K562 (cell line): ENCODE data around the gene SNX15. TPM values are rescaled to one million over a fixed set of nuclear protein-coding genes. Genes with fewer than 3 reads are reported as not detected.

Experiments
- CBX8 ChIP-seq: fragments of 200-600 bp; sonication (generic); IDR thresholded peaks from 2 replicates; pipeline ENCODE4 v1.6.1; 2012; ENCODE audit warnings: borderline replicate concordance, mixed run types, low read depth, mild to moderate bottlenecking, moderate library complexity, mixed read lengths, low read length, control low read depth, inconsistent platforms; ENCODE audit not compliant: poor library complexity, severe bottlenecking; ENCODE audit errors: extremely low read depth
- E2F3 ChIP-seq: fragments of 250-450 bp; sonication (Bioruptor Pico); IDR thresholded peaks from 2 replicates; pipeline ENCODE4 v1.4.0; 2020; ENCODE audit warnings: mild to moderate bottlenecking
- EZH2 ChIP-seq: IDR thresholded peaks from 2 replicates; pipeline ENCODE4 v1.6.1; 2012; ENCODE audit warnings: low read depth, mild to moderate bottlenecking, inconsistent platforms, low read length, borderline replicate concordance
- FIP1L1 ChIP-seq: fragments of 200-400 bp; formaldehyde crosslinking; IDR thresholded peaks from 2 replicates; pipeline ENCODE4 v1.6.1; 2018; ENCODE audit warnings: mild to moderate bottlenecking, low read depth, low read length; ENCODE audit not compliant: poor library complexity, severe bottlenecking
- FOXK2 ChIP-seq, 2 experiments: fragments of 450-650 bp; IDR thresholded peaks in 1 of 2; conservative IDR thresholded peaks in 1 of 2; 2 replicates each; pipeline ENCODE4 v1.6.1; 2016; ENCODE audit warnings: low read depth in 2 of 2, mild to moderate bottlenecking in 1 of 2
- GTF2A2 ChIP-seq: IDR thresholded peaks from 2 replicates; pipeline ENCODE4 v1.6.1; 2016; ENCODE audit warnings: mild to moderate bottlenecking, missing genetic modification characterization, missing compliant biosample characterization
- GTF2E2 ChIP-seq: fragments of 200-800 bp; sonication (Bioruptor generic); IDR thresholded peaks from 2 replicates; pipeline ENCODE4 v1.6.1; 2016; ENCODE audit warnings: missing genetic modification characterization, missing compliant biosample characterization
- JUN ChIP-seq, 2 experiments: sonication (generic) in 1 of 2; formaldehyde crosslinking in 1 of 2; IDR thresholded peaks; 2 replicates each; pipeline versions ENCODE4 v1.6.1 to v1.8.0; 2012 to 2022; ENCODE audit warnings: borderline replicate concordance in 2 of 2, mild to moderate bottlenecking in 2 of 2, improper control_type of control experiment in 1 of 2, low read depth in 1 of 2, low read length in 1 of 2, missing genetic modification reagents in 1 of 2
- JUND ChIP-seq, 2 experiments: IDR thresholded peaks; 2 replicates in 1 of 2; 3 replicates in 1 of 2; pipeline ENCODE4 v1.6.1; 2011; ENCODE audit warnings: borderline replicate concordance in 2 of 2, low read depth in 2 of 2, low read length in 2 of 2, improper control_type of control experiment in 1 of 2, missing biosample characterization in 1 of 2, missing genetic modification characterization in 1 of 2, missing genetic modification reagents in 1 of 2
- MAFF ChIP-seq: IDR thresholded peaks from 2 replicates; pipeline ENCODE4 v1.6.1; 2012; ENCODE audit warnings: low read length, improper control_type of control experiment
- MXI1 ChIP-seq: IDR thresholded peaks from 2 replicates; pipeline ENCODE4 v1.6.1; 2011; ENCODE audit warnings: low read depth, mild to moderate bottlenecking, improper control_type of control experiment, low read length
- NFIX ChIP-seq: fragments of 250-450 bp; sonication (Bioruptor Pico); IDR thresholded peaks from 2 replicates; pipeline ENCODE4 v1.4.0; 2020; ENCODE audit warnings: low read depth, mild to moderate bottlenecking, moderate library complexity
- NFYB ChIP-seq: IDR thresholded peaks from 2 replicates; pipeline ENCODE4 v1.6.1; 2011; ENCODE audit warnings: mild to moderate bottlenecking, moderate library complexity; ENCODE audit not compliant: insufficient read length; ENCODE audit errors: extremely low read depth
- POLR3G ChIP-seq: IDR thresholded peaks from 2 replicates; pipeline ENCODE4 v1.6.1; 2011; ENCODE audit not compliant: insufficient read length, insufficient replicate concordance; ENCODE audit errors: extremely low read depth
- SAP30 ChIP-seq: fragments of 200-600 bp; sonication (generic); IDR thresholded peaks from 2 replicates; pipeline ENCODE4 v1.6.1; 2012; ENCODE audit warnings: borderline replicate concordance, low read depth, mild to moderate bottlenecking, moderate library complexity, low read length, control low read depth, inconsistent platforms; ENCODE audit not compliant: insufficient read depth, poor library complexity, severe bottlenecking
- XRCC3 ChIP-seq: fragments of 450-650 bp; IDR thresholded peaks from 2 replicates; pipeline ENCODE4 v1.6.1; 2017; ENCODE audit warnings: mild to moderate bottlenecking, moderate library complexity
- YY1 ChIP-seq, 3 experiments: IDR thresholded peaks; 2 replicates each; pipeline ENCODE4 v1.6.1; 2011; ENCODE audit warnings: low read length in 2 of 3, mild to moderate bottlenecking in 2 of 3, moderate library complexity in 2 of 3, borderline replicate concordance in 1 of 3, control low read depth in 1 of 3, low read depth in 1 of 3; ENCODE audit not compliant: insufficient read depth in 3 of 3, insufficient replicate concordance in 2 of 3, control insufficient read depth in 1 of 3, insufficient read length in 1 of 3; ENCODE audit errors: extremely low read depth in 1 of 3
- ZC3H8 ChIP-seq: fragments of 450-650 bp; IDR thresholded peaks from 2 replicates; pipeline ENCODE4 v1.6.1; 2017
- ZKSCAN1 ChIP-seq: fragments of 150-350 bp; IDR thresholded peaks from 2 replicates; pipeline ENCODE4 v1.6.1; 2016; ENCODE audit warnings: low read depth, low read length
- ZNF197 ChIP-seq: fragments of 200-800 bp; sonication (Bioruptor generic); IDR thresholded peaks from 2 replicates; pipeline ENCODE4 v1.6.1; 2016; ENCODE audit warnings: low read depth, missing genetic modification characterization, missing compliant biosample characterization
- polyA plus RNA-seq, 8 experiments: library from polyadenylated mRNA; depleted of rRNA in 4 of 8; stranded (reverse) in 5 of 8; unstranded in 3 of 8; fragments of >200 nt; fragmentation: Nextera tagmentation in 2 of 8; fragmentation: Illumina TruSeq in 1 of 8; extraction: Ambion mirVana in 2 of 8; extraction: Trizol in 1 of 8; gene quantifications; 2 replicates each; pipeline versions ENCODE4 v1.2.1 to v1.2.3, GENCODE V29; 2011 to 2014; ENCODE audit warnings: inconsistent platforms in 1 of 8, missing spikeins in 1 of 8
- total RNA-seq, 7 experiments: library from RNA; depleted of rRNA in 6 of 7; stranded (reverse); fragments of >200 nt in 6 of 7; fragmentation: Illumina TruSeq in 2 of 7; extraction: Trizol in 2 of 7; gene quantifications; 2 replicates each; pipeline versions ENCODE4 v1.2.1 to v1.2.3, GENCODE V29; 2011 to 2021; ENCODE audit warnings: low replicate concordance in 1 of 7
- TF ChIP-seq, protein P1 (sequence below): sonication (generic); formaldehyde crosslinking; IDR thresholded peaks from 2 replicates; pipeline ENCODE4 v1.8.0; 2022; ENCODE audit warnings: mild to moderate bottlenecking, missing genetic modification reagents

Gene SNX15
- total and polyA plus RNA-seq, 9 of the 15 experiments (the other 6 are each of a cell fraction or from before 2014, with no cell fraction given), result 1.8 to 27.8 (median 15.2) TPM

DNA sequence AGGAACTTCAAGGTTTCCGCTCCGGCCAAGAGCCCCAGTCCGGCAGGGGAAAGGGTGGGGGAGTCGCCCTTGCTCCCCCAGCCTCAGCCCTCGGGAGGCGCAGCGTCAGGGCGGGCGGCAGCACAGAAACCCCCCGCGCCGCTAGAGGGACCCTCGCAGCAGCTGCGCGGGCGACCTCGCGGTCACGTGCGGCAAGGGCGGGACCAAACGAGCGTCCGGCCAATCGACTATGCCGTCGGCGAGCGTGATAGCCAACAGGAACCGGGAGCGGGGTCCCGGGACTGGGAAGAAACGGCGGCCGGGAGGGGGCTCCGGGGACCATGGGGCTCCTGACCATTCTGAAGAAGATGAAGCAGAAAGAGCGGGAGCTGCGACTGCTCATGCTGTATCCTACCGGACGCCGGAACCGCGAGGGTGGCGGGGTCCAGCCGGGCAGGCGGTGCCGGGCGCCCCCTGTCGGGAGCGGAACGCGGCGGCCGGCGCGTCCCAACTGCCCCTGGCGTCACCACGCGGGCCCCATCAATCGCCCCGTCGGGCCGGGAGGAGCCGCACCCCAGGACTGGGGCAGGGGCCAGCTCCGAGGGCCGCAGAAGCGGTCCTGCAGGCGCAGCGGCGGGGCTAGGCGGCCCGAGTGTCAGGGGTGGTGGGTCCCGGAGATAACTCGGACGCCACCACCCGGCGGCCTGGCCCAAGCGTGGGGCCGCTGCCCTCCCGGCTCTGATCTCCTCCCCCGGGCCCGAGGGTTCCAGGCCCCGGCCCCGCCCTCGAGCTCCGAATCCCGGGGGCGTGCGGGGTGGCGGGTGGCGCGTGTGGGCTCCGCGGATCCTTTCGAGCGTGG, 13.1 kb upstream of the SNX15 start, which contains the start of gene ARL2 (continued):
- TF ChIP-seq POLR3G (no peak), GTF2E2 (tag) (peak; percentile 74; the same call in 1 of the 2 replicates), ZKSCAN1 (no peak), EZH2 (no peak), JUN (IDR thresholded peaks at IDR 0.05; ENCODE audit: borderline replicate concordance, low read depth, low read length) (peak; percentile 12; the same call in 1 of the 2 replicates), JUN (CRISPR knock-in tag; IDR thresholded peaks at IDR 0.05; ENCODE audit: borderline replicate concordance) (peak; percentile 81; the same call in 1 of the 2 replicates), ZC3H8 (no peak), CBX8 (no peak), SAP30 (peak; percentile 61), NFIX (CRISPR knock-in tag) (no peak), JUND (IDR thresholded peaks at IDR 0.05; ENCODE audit: borderline replicate concordance, low read depth, low read length) (peak; percentile 36; the same call in 1 of the 2 replicates), JUND (tag; IDR thresholded peaks at IDR 0.05; ENCODE audit: borderline replicate concordance, low read depth, low read length) (peak; percentile 56; the same call in 1 of the 3 replicates), FOXK2 (conservative IDR thresholded peaks at IDR 0.05 in 1 of 2, IDR thresholded peaks at IDR 0.05 in 1 of 2; ENCODE audit: low read depth in 2 of 2) (peak; percentile 52 to 81; a peak in 3 of 4 replicates), XRCC3 (no peak), E2F3 (peak; percentile 57; the same call in 1 of the 2 replicates), FIP1L1 (peak; percentile 65), YY1 (IDR thresholded peaks at IDR 0.05; ENCODE audit: borderline replicate concordance in 1 of 3, control insufficient read depth in 1 of 3, extremely low read depth in 1 of 3, insufficient read depth in 3 of 3, insufficient read length in 1 of 3, insufficient replicate concordance in 2 of 3, low read depth in 1 of 3, low read length in 2 of 3) (peak in 2 of 3 experiments; percentile 9 to 40), ZNF197 (CRISPR knock-in tag) (no peak), MXI1 (no peak), GTF2A2 (tag) (no peak), NFYB (peak; percentile 63), MAFF (no peak)
- TF ChIP-seq, protein P1, sequence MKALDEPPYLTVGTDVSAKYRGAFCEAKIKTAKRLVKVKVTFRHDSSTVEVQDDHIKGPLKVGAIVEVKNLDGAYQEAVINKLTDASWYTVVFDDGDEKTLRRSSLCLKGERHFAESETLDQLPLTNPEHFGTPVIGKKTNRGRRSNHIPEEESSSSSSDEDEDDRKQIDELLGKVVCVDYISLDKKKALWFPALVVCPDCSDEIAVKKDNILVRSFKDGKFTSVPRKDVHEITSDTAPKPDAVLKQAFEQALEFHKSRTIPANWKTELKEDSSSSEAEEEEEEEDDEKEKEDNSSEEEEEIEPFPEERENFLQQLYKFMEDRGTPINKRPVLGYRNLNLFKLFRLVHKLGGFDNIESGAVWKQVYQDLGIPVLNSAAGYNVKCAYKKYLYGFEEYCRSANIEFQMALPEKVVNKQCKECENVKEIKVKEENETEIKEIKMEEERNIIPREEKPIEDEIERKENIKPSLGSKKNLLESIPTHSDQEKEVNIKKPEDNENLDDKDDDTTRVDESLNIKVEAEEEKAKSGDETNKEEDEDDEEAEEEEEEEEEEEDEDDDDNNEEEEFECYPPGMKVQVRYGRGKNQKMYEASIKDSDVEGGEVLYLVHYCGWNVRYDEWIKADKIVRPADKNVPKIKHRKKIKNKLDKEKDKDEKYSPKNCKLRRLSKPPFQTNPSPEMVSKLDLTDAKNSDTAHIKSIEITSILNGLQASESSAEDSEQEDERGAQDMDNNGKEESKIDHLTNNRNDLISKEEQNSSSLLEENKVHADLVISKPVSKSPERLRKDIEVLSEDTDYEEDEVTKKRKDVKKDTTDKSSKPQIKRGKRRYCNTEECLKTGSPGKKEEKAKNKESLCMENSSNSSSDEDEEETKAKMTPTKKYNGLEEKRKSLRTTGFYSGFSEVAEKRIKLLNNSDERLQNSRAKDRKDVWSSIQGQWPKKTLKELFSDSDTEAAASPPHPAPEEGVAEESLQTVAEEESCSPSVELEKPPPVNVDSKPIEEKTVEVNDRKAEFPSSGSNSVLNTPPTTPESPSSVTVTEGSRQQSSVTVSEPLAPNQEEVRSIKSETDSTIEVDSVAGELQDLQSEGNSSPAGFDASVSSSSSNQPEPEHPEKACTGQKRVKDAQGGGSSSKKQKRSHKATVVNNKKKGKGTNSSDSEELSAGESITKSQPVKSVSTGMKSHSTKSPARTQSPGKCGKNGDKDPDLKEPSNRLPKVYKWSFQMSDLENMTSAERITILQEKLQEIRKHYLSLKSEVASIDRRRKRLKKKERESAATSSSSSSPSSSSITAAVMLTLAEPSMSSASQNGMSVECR (CRISPR knock-in tag), result peak; percentile 86
